ENCODE results near the gene EVC2. TPM values are rescaled to one million over a fixed set of nuclear protein-coding genes. Genes with fewer than 3 reads are reported as not detected.
A peak's percentile ranks its signal among the peaks of the same experiment; 100 is the strongest.

EVC2 gene
- total and polyA plus RNA-seq, 2 experiments from 2014 or later: 4.3 to 8.1 TPM

GRCh38 chr4:5573965-5574364 lies 134.4 kb downstream of the EVC2 start:
- H3K4me3 ChIP-seq: no peak overlapping the region
- H3K9ac ChIP-seq: no peak overlapping the region
- peaks cover 4% of the 10 kb centered on the region for H3K36me3 ChIP-seq (ENCODE audit: low read depth)
- H4K20me1 ChIP-seq (ENCODE audit: insufficient read depth): no peaks in the 10 kb centered on the region
- H2AFZ ChIP-seq: no peak overlapping the region
- no peaks in the 10 kb centered on the region for H3K4me1 ChIP-seq (ENCODE audit: insufficient read depth)
- WGBS, 2 experiments (ENCODE audit: low coverage in 1 of 2, low lambda C conversion rate in 2 of 2, missing lambda C conversion rate in 2 of 2): 88 to 97% methylated on average over 8 of the region's 8 CpGs
- H3K27me3 ChIP-seq (replicated peaks; ENCODE audit: insufficient read depth): no peaks in the 10 kb centered on the region
- no peaks in the 10 kb centered on the region for H3K9me2 ChIP-seq (ENCODE audit: insufficient read depth)
- no peak overlapping the region for H3K27ac ChIP-seq
- no peak for DNase-seq
- in situ Hi-C loops (cut with MboI): no loop called here
- H3K9me3 ChIP-seq (ENCODE audit: low read depth): no peaks in the 10 kb centered on the region
- H3K4me2 ChIP-seq (ENCODE audit: unreplicated experiment): no peak overlapping the region
- TF ChIP-seq EZH2 (IDR thresholded peaks at IDR 0.05; ENCODE audit: insufficient read depth, poor library complexity, severe bottlenecking) (no peak), EZH2phosphoT487 (IDR thresholded peaks at IDR 0.05; ENCODE audit: insufficient read depth, low read depth) (no peak)
- H3F3A ChIP-seq (ENCODE audit: insufficient read depth): no peaks in the 10 kb centered on the region
- no peaks in the 10 kb centered on the region for H3K79me2 ChIP-seq (ENCODE audit: insufficient read depth)

DNA sequence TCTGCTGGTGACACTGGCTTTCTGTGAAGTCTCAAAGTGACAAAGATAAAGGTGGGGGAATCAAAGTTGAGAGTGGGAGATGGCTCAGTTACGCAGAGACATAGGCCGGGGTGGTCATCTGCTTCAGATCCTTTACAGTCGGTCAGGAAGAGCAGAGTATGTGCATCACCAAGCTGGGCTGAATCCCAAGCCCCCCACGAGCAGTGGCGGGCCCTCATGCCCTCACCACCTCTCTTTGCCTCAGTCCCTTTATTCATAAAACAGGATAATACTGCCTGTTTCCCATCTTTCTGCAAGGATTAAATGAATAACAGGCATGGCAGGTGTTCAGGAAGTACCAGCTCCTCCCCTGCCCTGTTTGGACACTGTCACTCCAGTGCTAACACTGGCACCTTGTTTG lies 135.6 kb downstream of the EVC2 start:
- H3K27ac ChIP-seq: no peak overlapping the region
- no peaks in the 10 kb centered on the region for H3K9me2 ChIP-seq (ENCODE audit: insufficient read depth)
- H3F3A ChIP-seq (ENCODE audit: insufficient read depth): no peaks in the 10 kb centered on the region
- no peak overlapping the region for H3K4me2 ChIP-seq (ENCODE audit: unreplicated experiment)
- H3K9ac ChIP-seq: no peak overlapping the region
- no peaks in the 10 kb centered on the region for H3K27me3 ChIP-seq (replicated peaks; ENCODE audit: insufficient read depth)
- no peak for DNase-seq
- H3K36me3 ChIP-seq (ENCODE audit: low read depth): peaks cover 4% of the 10 kb centered on the region
- H3K4me1 ChIP-seq (ENCODE audit: insufficient read depth): no peaks in the 10 kb centered on the region
- 79 to 90% methylated on average over 5 of the region's 5 CpGs for WGBS, 2 experiments (ENCODE audit: low coverage in 1 of 2, low lambda C conversion rate in 2 of 2, missing lambda C conversion rate in 2 of 2)
- H3K79me2 ChIP-seq (ENCODE audit: insufficient read depth): no peaks in the 10 kb centered on the region
- TF ChIP-seq EZH2 (IDR thresholded peaks at IDR 0.05; ENCODE audit: insufficient read depth, poor library complexity, severe bottlenecking) (no peak), EZH2phosphoT487 (IDR thresholded peaks at IDR 0.05; ENCODE audit: insufficient read depth, low read depth) (no peak)
- H3K4me3 ChIP-seq: no peak overlapping the region
- no peaks in the 10 kb centered on the region for H4K20me1 ChIP-seq (ENCODE audit: insufficient read depth)
- no peak overlapping the region for H2AFZ ChIP-seq
- in situ Hi-C loops (cut with MboI): no loop called here
- no peaks in the 10 kb centered on the region for H3K9me3 ChIP-seq (ENCODE audit: low read depth)

DNA sequence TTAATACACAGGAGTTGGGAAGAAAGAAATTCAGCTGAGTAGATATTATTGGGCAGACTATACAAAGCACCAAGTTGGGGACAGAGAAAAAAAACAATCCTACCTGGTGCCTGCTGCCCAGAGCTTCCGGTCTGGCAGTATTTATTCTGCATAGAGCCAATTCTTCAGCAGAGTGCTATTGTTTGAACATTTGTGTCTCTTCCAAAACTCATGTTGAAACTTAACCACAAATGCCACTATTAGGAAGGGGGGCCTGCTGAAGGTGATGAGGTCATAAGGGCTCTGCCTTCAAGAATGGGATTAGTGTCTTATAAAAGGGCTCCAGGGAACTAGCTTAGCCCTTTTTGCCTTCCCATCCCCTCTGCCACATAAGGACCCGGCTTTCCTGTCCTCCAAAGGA lies 136.2 kb downstream of the EVC2 start:
- no peak overlapping the region for H3K9ac ChIP-seq
- no peak overlapping the region for H3K4me2 ChIP-seq (ENCODE audit: unreplicated experiment)
- no peaks in the 10 kb centered on the region for H3K27me3 ChIP-seq (replicated peaks; ENCODE audit: insufficient read depth)
- in situ Hi-C loops (cut with MboI): no loop called here
- peak; percentile 20 for DNase-seq
- no peaks in the 10 kb centered on the region for H4K20me1 ChIP-seq (ENCODE audit: insufficient read depth)
- 92 to 98% methylated on average over 2 of the region's 2 CpGs for WGBS, 2 experiments (ENCODE audit: low coverage in 1 of 2, low lambda C conversion rate in 2 of 2, missing lambda C conversion rate in 2 of 2)
- H3K27ac ChIP-seq: no peak overlapping the region
- no peaks in the 10 kb centered on the region for H3K4me1 ChIP-seq (ENCODE audit: insufficient read depth)
- H3F3A ChIP-seq (ENCODE audit: insufficient read depth): no peaks in the 10 kb centered on the region
- no peaks in the 10 kb centered on the region for H3K79me2 ChIP-seq (ENCODE audit: insufficient read depth)
- H3K9me2 ChIP-seq (ENCODE audit: insufficient read depth): no peaks in the 10 kb centered on the region
- H2AFZ ChIP-seq: no peak overlapping the region
- no peak overlapping the region for H3K4me3 ChIP-seq
- peaks cover 4% of the 10 kb centered on the region for H3K36me3 ChIP-seq (ENCODE audit: low read depth)
- no peaks in the 10 kb centered on the region for H3K9me3 ChIP-seq (ENCODE audit: low read depth)
- TF ChIP-seq EZH2phosphoT487 (IDR thresholded peaks at IDR 0.05; ENCODE audit: insufficient read depth, low read depth) (no peak), EZH2 (IDR thresholded peaks at IDR 0.05; ENCODE audit: insufficient read depth, poor library complexity, severe bottlenecking) (no peak)

GRCh38 chr4:5571646-5572045 lies 136.7 kb downstream of the EVC2 start:
- in situ Hi-C loops (cut with MboI): no loop called here
- H3K4me2 ChIP-seq (ENCODE audit: unreplicated experiment): no peak overlapping the region
- no peaks in the 10 kb centered on the region for H3K79me2 ChIP-seq (ENCODE audit: insufficient read depth)
- H3K4me3 ChIP-seq: no peak overlapping the region
- no peaks in the 10 kb centered on the region for H3K27me3 ChIP-seq (replicated peaks; ENCODE audit: insufficient read depth)
- no peak overlapping the region for H3K9ac ChIP-seq
- WGBS, 2 experiments (ENCODE audit: low coverage in 1 of 2, low lambda C conversion rate in 2 of 2, missing lambda C conversion rate in 2 of 2): 92 to 97% methylated on average over 5 of the region's 5 CpGs
- H3K27ac ChIP-seq: no peak overlapping the region
- H3F3A ChIP-seq (ENCODE audit: insufficient read depth): no peaks in the 10 kb centered on the region
- TF ChIP-seq EZH2phosphoT487 (IDR thresholded peaks at IDR 0.05; ENCODE audit: insufficient read depth, low read depth) (no peak), EZH2 (IDR thresholded peaks at IDR 0.05; ENCODE audit: insufficient read depth, poor library complexity, severe bottlenecking) (no peak)
- no peaks in the 10 kb centered on the region for H3K9me3 ChIP-seq (ENCODE audit: low read depth)
- no peaks in the 10 kb centered on the region for H4K20me1 ChIP-seq (ENCODE audit: insufficient read depth)
- no peak for DNase-seq
- H3K9me2 ChIP-seq (ENCODE audit: insufficient read depth): no peaks in the 10 kb centered on the region
- no peaks in the 10 kb centered on the region for H3K4me1 ChIP-seq (ENCODE audit: insufficient read depth)
- no peak overlapping the region for H2AFZ ChIP-seq
- H3K36me3 ChIP-seq (ENCODE audit: low read depth): peaks cover 4% of the 10 kb centered on the region

DNA sequence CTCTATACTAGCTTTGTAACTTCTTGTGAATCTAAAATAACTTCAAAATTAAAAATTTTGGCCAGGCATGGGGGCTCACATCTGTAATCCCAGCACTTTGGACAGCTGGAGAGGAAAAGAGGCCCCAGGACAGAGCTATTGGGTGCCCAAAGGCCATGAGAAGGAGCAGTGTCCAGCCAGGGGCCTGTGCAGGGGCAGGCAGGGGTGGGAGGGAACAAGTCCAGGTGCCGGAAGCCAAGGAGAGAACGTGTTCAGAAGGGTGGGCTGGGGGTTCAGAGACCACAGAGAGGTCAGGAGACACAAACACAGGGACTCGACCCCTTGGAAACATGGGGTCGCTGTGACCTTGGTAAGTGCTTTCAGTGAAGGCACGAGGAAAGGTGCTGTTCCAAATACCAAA lies 138.9 kb downstream of the EVC2 start:
- H3K27ac ChIP-seq: no peak overlapping the region
- no peaks in the 10 kb centered on the region for H3K9me3 ChIP-seq (ENCODE audit: low read depth)
- in situ Hi-C loops (cut with MboI): no loop called here
- H3K36me3 ChIP-seq (ENCODE audit: low read depth): peaks cover 4% of the 10 kb centered on the region; the same call in 1 of the 2 replicates
- H3K9ac ChIP-seq: no peak overlapping the region
- H3K4me3 ChIP-seq: no peak overlapping the region
- no peaks in the 10 kb centered on the region for H3K79me2 ChIP-seq (ENCODE audit: insufficient read depth)
- no peaks in the 10 kb centered on the region for H4K20me1 ChIP-seq (ENCODE audit: insufficient read depth)
- WGBS, 2 experiments (ENCODE audit: low coverage in 1 of 2, low lambda C conversion rate in 2 of 2, missing lambda C conversion rate in 2 of 2): 90 to 100% methylated on average over 2 to 5 of the region's 5 CpGs
- no peaks in the 10 kb centered on the region for H3K27me3 ChIP-seq (replicated peaks; ENCODE audit: insufficient read depth)
- H3K4me1 ChIP-seq (ENCODE audit: insufficient read depth): no peaks in the 10 kb centered on the region
- H3K9me2 ChIP-seq (ENCODE audit: insufficient read depth): no peaks in the 10 kb centered on the region
- H2AFZ ChIP-seq: no peak overlapping the region
- H3F3A ChIP-seq (ENCODE audit: insufficient read depth): no peaks in the 10 kb centered on the region
- TF ChIP-seq EZH2 (IDR thresholded peaks at IDR 0.05; ENCODE audit: insufficient read depth, poor library complexity, severe bottlenecking) (no peak), EZH2phosphoT487 (IDR thresholded peaks at IDR 0.05; ENCODE audit: insufficient read depth, low read depth) (no peak)
- H3K4me2 ChIP-seq (ENCODE audit: unreplicated experiment): no peak overlapping the region
- no peak for DNase-seq

All from GM23248 (cell line).